Fibroblast of upper back skin (primary cell): ENCODE data around the gene CCL27.
"Not testable (repeated sequence)": the region's sequence is repeated elsewhere in the genome, so short reads cannot be mapped to it uniquely, and the experiment has no call there.

Source experiments
- DNase-seq: peaks from one replicate; pipeline ENCODE4 v3.0.0-alpha.2; 2013

The CCL27 gene

DNA sequence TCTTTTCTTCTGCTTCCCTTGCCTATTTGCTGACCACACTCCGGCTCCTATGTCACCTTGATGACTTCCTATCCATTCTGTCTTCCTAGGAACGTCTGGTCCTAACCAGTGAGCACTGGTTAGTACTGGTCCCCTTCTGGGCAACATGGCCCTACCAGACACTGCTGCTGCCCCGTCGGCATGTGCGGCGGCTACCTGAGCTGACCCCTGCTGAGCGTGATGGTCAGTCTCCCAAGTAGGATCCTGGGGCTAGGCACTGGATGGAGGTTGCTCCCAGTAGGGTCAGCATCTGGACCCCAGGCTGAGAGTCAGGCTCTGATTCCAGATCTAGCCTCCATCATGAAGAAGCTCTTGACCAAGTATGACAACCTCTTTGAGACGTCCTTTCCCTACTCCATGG, 13.8 kb downstream of the CCL27 start:
- no peak for DNase-seq

DNA sequence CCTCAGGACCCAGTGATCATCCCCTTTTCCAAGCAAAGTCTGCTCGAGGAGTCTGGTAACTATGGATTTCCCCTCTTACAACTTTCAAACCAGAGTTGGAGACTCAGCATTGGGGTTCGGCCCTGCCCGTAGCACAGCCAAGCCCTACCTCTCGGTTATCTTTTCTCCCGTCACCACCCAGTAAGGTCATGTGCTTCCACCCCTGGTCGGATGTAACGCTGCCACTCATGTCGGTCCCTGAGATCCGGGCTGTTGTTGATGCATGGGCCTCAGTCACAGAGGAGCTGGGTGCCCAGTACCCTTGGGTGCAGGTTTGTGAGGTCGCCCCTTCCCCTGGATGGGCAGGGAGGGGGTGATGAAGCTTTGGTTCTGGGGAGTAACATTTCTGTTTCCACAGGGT, 14.8 kb downstream of the CCL27 start:
- no peak for DNase-seq

GRCh38 chr9:34647084-34647403, 15.4 kb downstream of the CCL27 start:
- DNase-seq = no peak

DNA sequence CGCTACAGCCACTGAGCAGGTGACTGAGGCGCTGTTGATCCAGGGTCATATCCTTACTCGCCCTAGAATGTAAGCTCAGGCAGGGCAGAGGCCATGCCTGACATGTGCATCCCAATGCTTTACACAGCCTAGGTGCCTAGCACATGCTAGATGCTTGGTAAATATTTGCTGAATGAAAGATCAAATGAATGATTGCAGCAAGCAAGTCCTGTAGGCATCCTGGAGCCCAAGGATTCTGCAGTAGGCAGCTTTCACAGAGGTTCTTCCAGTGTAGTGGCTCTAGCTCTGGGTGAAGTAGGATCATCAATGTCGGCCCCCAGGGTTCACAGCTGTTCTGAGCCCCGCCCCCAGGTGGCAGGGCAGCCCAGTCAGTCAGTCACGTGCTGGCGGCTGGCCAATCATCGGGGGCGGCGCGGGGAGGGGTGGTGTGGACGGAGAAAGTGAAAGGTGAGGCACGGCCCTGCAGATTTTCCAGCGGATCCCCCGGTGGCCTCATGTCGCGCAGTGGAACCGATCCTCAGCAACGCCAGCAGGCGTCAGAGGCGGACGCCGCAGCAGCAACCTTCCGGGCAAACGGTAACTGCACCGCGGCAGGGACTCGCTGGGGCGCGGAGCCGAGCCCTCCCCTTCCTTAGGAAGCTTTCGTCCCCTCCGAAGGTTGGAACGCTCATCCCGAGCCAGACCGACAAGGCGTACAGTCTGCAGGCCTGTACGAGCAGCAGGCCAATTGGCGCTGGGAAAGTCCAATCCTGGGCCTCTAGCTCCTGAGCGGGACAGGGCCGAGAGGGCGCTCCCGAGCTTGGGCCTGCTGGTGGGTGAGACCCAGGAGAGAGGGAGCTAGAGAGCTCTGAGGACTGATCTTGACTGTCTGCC, 16.0 kb downstream of the CCL27 start, which contains the start of gene GALT:
GALT (plus strand) TSS at position 465 of the 873 bp plus-strand sequence; CDS start at position 495, 30 bp downstream.
- DNase-seq = peak; percentile 83

DNA sequence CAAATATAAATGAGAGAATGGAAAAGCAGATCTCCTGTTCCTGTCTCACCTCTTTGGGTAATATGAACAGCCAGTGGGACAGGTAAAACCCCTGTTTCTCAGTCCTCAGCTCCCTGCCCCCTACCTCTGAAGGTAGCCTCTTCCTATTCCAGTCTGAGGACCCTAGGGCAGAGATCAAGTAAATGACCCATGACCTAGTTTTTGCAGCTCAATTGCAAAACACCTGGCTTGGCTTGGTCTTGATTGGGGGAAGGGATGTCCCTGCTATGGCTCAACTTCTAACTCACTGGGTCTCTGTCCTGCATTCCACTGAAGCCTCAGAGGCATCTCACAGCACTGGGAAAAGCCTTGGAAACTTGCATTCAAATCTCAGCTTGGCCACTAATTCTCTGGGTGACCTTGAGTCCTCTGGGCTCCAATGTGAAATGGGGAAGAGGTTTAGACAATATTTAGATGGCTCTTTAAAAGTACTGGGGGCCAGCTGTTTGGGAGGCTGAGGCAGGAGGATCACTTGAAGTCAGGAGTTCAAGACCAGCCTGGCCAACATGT, 17.6 kb downstream of the CCL27 start:
- DNase-seq = no peak

DNA sequence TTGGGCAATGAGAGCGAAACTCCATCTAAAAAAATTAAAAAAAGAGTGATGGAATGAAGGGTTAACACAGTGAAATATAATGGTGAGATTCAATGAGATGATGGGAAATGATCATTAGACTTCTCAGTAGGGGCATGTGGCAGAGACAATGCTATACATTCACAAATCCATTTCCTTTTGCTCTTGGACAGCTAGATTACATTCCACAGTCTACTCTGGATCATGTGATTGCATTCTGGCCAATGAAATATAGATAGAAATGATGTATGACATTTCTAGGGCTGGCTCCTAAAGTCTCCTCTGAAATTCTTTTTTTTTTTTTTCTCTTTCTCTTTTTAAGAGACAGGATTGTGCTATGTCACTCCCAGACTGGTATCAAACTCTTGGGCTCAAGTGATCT, 19.8 kb downstream of the CCL27 start:
- peak; percentile 39 for DNase-seq

DNA sequence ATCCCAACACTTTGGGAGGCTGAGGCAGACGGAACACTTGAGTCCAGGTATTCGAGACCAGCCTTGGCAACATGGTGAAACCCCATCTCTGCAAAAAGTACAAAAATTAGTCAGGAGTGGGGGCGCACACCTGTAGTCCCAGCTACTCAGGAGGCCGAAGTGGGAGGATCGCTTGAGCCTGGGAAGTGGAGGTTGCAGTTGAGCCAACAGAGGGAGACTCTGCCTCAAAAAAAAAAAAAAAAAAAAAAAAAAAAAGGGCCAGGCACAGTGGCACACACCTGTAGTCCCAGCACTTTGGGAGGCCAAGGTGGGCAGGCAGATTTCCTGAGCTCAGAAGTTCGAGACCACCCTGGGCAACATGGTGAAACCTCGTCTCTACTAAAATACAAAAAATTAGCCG, 23.1 kb downstream of the CCL27 start:
- DNase-seq = not testable (repeated sequence)

DNA sequence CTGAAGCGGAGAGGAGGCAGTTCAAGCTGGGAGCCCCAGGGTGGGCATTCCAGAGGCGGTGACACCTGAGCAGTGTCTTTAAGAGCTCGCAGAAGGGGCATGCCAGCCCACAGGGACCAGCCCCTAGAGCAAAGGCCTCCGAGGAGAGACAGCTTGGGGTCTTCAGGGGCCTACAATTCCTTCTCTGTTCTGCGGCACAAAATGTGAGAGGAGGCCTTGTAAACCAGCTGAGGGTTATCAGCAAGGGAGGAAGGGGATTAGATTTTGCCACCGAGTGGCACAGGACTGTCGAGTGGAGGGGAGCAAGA, 24.4 kb downstream of the CCL27 start:
- DNase-seq = no peak

- peak; percentile 91 for DNase-seq
Measured at GRCh38 chr9:34637356-34638137, 24.9 kb downstream of the CCL27 start, which contains the start of gene SIGMAR1. SIGMAR1 (minus strand) TSS chr9:34637787; CDS start chr9:34637697, 90 bp downstream.

DNA sequence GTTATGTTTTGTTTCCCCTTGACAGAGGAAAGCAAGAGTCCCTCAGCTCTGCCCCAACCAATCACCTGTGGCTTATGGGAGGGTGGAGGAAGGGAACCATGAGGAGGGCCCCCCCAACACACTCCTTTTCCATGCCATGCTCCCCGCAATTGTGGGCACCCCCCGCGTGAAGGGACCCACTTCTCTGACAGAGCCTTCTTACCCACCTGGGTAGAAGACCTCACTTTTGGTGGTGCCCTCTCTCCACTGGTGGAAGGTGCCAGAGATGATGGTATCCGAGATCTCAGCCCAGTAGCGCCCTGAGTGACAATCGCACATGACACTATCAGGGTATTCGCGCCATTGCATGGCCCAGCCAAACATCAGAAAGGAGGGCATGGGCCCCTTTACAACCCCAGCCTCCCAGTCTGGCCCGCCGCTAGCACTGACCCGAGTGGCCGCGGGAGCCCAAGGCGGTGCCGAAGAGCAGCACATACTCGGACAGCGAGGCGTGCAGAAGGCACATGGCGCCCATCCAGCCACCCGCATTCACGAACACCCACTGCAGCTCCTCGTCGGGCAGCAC, 25.6 kb downstream of the CCL27 start:
- peak; percentile 24 for DNase-seq

DNA sequence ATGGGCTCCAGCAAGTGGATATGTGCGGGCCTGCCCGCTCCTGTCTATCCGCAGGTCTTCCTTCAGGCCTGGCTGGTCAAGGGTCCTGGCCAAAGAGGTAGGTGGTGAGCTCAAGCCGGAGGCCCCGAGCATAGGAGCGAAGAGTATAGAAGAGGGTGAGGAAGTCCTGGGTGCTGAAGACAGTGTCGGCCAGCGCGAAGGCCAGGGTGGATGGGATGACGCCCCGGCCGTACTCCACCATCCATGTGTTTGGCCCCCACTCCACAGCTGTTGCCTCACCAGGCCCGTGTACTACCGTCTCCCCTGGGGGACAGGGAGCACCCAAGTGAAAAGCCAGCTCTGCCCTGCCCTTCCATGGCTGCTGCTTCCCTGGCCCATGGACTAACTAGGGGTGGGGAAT, 26.9 kb downstream of the CCL27 start:
- DNase-seq = no peak

GRCh38 chr9:34634551-34635248, 27.8 kb downstream of the CCL27 start:
- no peak for DNase-seq

- peak; percentile 63 for DNase-seq
Measured at GRCh38 chr9:34633851-34634550, 28.5 kb downstream of the CCL27 start.

DNA sequence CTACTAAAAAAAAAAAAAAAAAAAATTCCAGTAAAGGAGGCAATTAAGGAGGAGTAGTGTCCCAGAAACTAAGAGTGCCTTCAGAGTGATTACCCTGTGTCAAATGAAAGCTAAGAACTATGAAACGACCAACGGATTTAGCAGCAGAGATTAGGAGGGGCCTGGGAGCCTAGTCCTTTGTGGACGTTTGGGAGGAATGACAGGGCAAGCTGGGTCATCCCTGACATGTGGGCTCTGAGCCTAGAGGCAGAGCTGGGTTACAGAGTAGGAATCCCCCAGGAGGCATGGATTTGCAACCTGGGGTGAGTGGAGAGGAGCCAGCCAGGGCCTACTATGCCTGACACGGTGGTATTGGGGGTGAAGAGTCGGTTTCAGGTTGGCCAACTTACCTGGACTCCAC, 29.3 kb downstream of the CCL27 start:
- DNase-seq = no peak

- DNase-seq = no peak
Measured at GRCh38 chr9:34630402-34631154, 31.9 kb downstream of the CCL27 start.

GRCh38 chr9:34629491-34629808, 33.0 kb downstream of the CCL27 start:
- DNase-seq = no peak

DNA sequence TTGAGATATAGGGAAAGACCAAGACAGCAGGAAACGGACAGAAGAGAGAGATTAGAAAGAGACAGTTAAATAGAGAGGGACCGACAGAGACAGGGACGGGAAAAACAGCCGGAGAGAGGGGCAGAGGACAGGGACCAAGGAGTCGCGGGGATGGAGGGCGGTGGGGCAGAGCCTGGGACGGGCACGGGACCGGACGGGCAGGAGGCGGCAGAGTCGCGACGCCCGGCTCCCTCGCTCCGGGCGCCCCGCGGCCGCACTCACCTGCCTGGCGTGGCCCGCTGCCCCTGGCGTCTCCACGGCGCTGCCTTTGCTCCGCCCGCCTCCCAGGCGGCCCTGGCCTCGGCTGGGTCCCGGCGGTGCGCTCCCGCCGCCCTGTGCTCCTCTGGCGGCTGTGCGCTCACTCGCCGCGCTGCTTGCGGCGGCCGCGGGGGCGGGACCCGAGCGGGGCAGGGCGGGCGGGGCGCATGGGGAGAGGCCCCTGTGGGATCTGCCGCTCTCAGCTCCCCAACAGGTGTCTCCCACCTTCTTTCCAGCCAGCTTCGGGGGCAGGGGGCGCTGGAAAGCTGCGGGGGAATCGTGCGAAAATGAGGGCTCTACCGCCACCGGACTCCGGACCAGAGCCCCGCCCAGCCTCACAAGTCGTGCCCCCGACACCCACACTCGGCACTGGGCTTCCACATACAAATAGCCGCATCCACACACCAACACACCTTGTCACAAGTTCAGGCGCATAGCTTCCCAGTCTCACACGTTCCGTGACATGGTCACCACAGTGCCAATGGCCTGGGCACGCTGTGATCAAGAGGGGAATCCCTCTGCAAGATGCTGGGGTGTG, 33.6 kb downstream of the CCL27 start, which contains the start of gene ARID3C:
ARID3C (minus strand) TSS at position 411 of the 835 bp plus-strand sequence. CDS start 1,052 bp downstream, outside the sequence.
- no peak for DNase-seq

GRCh38 chr9:34627716-34628655, 34.5 kb downstream of the CCL27 start:
- no peak for DNase-seq

DNA sequence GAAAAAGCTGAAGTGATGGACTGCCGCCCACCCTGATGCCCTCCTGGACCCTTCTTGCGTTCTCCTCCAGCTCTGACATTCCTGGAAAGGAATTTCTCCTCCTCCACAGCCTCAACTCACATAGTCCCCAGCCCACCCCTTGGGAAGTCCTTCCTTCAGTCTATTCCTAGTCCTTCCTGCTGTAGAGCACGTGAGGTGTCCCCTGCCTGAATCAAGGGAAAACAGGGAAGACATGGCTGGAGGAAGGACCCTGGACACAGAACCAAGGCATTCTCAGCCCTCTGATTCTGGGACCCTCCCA, 37.3 kb downstream of the CCL27 start:
- no peak for DNase-seq
